CD4-positive, alpha-beta T cell (primary cell): ENCODE data around the gene BDH1. TPM values are rescaled to one million over a fixed set of nuclear protein-coding genes. Genes with fewer than 3 reads are reported as not detected.
"Not testable (repeated sequence)": the region's sequence is repeated elsewhere in the genome, so short reads cannot be mapped to it uniquely, and the experiment has no call there.

Experiments
- ATAC-seq: fragments of 200-7000 bp; cut with Tn5 transposase; one replicate; pipeline ENCODE4 v1.10.0; 2022; ENCODE audit warnings: mild to moderate bottlenecking; ENCODE audit not compliant: poor library complexity
- CTCF ChIA-PET: fragments of 350-600 bp; sonication (Branson Sonifier 250); formaldehyde crosslinking; loops from one replicate; lab custom pipeline; 2021; ENCODE audit warnings: antibody characterized with exemption, inconsistent platforms; lab: Charles Lee
- POLR2A ChIA-PET: fragments of 350-600 bp; sonication (Branson Sonifier 250); formaldehyde crosslinking; loops from one replicate; lab custom pipeline; 2021; ENCODE audit warnings: antibody characterized with exemption, inconsistent platforms; lab: Charles Lee
- DNase-seq, 14 experiments: peaks; one replicate each; pipeline ENCODE4 v3.0.0-alpha.2; 2013 to 2020; ENCODE audit warnings: mixed read lengths in 2 of 14
- H3K27ac ChIP-seq, 2 donors: one replicate each; pipeline versions ENCODE4 v1.5.1 to v1.7.0; 2013; ENCODE audit warnings: low read length in 2 of 2, low read depth in 1 of 2, mild to moderate bottlenecking in 1 of 2
- H3K27me3 ChIP-seq, 2 experiments: 1 replicate in 1 of 2; 2 replicates in 1 of 2; pipeline versions ENCODE4 v1.6.1 to v1.7.0; 2013; ENCODE audit warnings: low read length in 2 of 2, control low read depth in 1 of 2, mild to moderate bottlenecking in 1 of 2, moderate library complexity in 1 of 2; ENCODE audit not compliant: insufficient read depth in 2 of 2, control insufficient read depth in 1 of 2
- H3K36me3 ChIP-seq: one replicate; pipeline ENCODE4 v1.6.1; 2013; ENCODE audit warnings: low read length, control low read depth; ENCODE audit not compliant: insufficient read depth
- H3K4me1 ChIP-seq: one replicate; pipeline ENCODE4 v1.6.1; 2013; ENCODE audit warnings: low read length, control low read depth; ENCODE audit not compliant: insufficient read depth
- H3K4me3 ChIP-seq: one replicate; pipeline ENCODE4 v1.5.1; 2013; ENCODE audit warnings: mild to moderate bottlenecking, low read length, moderate library complexity
- H3K9me3 ChIP-seq, 2 experiments: 1 replicate in 1 of 2; 2 replicates in 1 of 2; pipeline versions ENCODE4 v1.6.1 to v1.7.0; 2013; ENCODE audit warnings: low read length in 2 of 2, mild to moderate bottlenecking in 2 of 2, control low read depth in 1 of 2, moderate library complexity in 1 of 2; ENCODE audit not compliant: control insufficient read depth in 1 of 2, insufficient read depth in 1 of 2
- H3K27ac Mint-ChIP-seq: one replicate; pipeline ENCODE4 v1.8.0; 2020; ENCODE audit warnings: mixed read lengths
- H3K27me3 Mint-ChIP-seq: one replicate; pipeline ENCODE4 v1.8.0; 2021; ENCODE audit warnings: mixed read lengths
- H3K36me3 Mint-ChIP-seq: one replicate; pipeline ENCODE4 v1.8.0; 2021; ENCODE audit warnings: low read depth, mixed read lengths
- H3K4me1 Mint-ChIP-seq: one replicate; pipeline ENCODE4 v1.8.0; 2021; ENCODE audit warnings: low read depth, mixed read lengths
- H3K4me3 Mint-ChIP-seq: one replicate; pipeline ENCODE4 v1.8.0; 2020; ENCODE audit warnings: mild to moderate bottlenecking, mixed read lengths
- H3K9me3 Mint-ChIP-seq: one replicate; pipeline ENCODE4 v1.8.0; 2020; ENCODE audit warnings: mixed read lengths
- CTCF ChIP-seq: fragments of 200-600 bp; IDR thresholded peaks from one replicate; pipeline ENCODE4 v1.8.0; 2022; ENCODE audit warnings: antibody characterized with exemption, mild to moderate bottlenecking
- intact Hi-C, 2 experiments: fragments of 100-400 bp; cut with DNase I in 1 of 2; cut with micrococcal nuclease in 1 of 2; formaldehyde crosslinking; loops; one replicate each; pipeline versions ENCODE4 v1.15.1 to v1.9.0; 2023 to 2025; cut with DNase I, micrococcal nuclease
- total RNA-seq, 174 experiments: library from RNA in 2 of 174; stranded (reverse) in 2 of 174; gene quantifications; one replicate each; pipeline ENCODE4 v1.2.3 and lab custom pipeline; 2021 to 2026

BDH1 gene
- total RNA-seq, 2 experiments from 2014 or later = 17.7 to 22.2 TPM

GRCh38 chr3:197567904-197568681 is 12.3 kb upstream of the BDH1 start:
- Histone ChIP-seq H3K27ac (no peak overlapping the region), H3K27me3 (peaks cover 0 to 8% of the 10 kb centered on the region in 2 experiments), H3K36me3 (no peaks in the 10 kb centered on the region), H3K4me3 (no peak overlapping the region), H3K9me3 (peaks cover 0 to 13% of the 10 kb centered on the region in 2 experiments), H3K4me1 (no peaks in the 10 kb centered on the region)
- DNase-seq (no peak), ATAC-seq (no peak)
- Mint-ChIP-seq H3K27ac (no peak overlapping the region), H3K27me3 (peaks cover 28% of the 10 kb centered on the region), H3K9me3 (peaks cover 2% of the 10 kb centered on the region), H3K4me3 (no peak overlapping the region), H3K4me1 (no peaks in the 10 kb centered on the region), H3K36me3 (no peaks in the 10 kb centered on the region)
- intact Hi-C loops = no loop called here
- ChIA-PET POLR2A (no interaction called here), CTCF (no interaction called here)
- TF ChIP-seq CTCF = no peak

GRCh38 chr3:197566155-197566554 is 10.4 kb upstream of the BDH1 start:
- H3K27ac ChIP-seq, H3K36me3 Mint-ChIP-seq, H3K4me3 Mint-ChIP-seq, CTCF ChIA-PET, ATAC-seq, H3K4me1 Mint-ChIP-seq, DNase-seq, H3K36me3 ChIP-seq, H3K4me3 ChIP-seq, H3K9me3 Mint-ChIP-seq, H3K4me1 ChIP-seq, H3K27ac Mint-ChIP-seq, intact Hi-C loops, H3K27me3 ChIP-seq: not testable (repeated sequence)
- H3K27me3 Mint-ChIP-seq = peaks cover 39% of the 10 kb centered on the region
- H3K9me3 ChIP-seq = peaks cover 0 to 13% of the 10 kb centered on the region in 2 experiments
- POLR2A ChIA-PET = interaction anchor here (0.6 kb wide), 1 partner anchor 31 kb away, joined by 3 read pairs; no protein-coding TSS in a partner anchor

- H3K4me1 Mint-ChIP-seq = no peaks in the 10 kb centered on the region
- no peak for DNase-seq
- H3K27me3 Mint-ChIP-seq = peaks cover 39% of the 10 kb centered on the region
- H3K4me1 ChIP-seq = no peaks in the 10 kb centered on the region
- no peak for ATAC-seq
- H3K27ac Mint-ChIP-seq = no peak overlapping the region
- H3K4me3 ChIP-seq = no peak overlapping the region
- H3K36me3 Mint-ChIP-seq = no peaks in the 10 kb centered on the region
- intact Hi-C loops = no loop called here
- no peak overlapping the region for H3K4me3 Mint-ChIP-seq
- ChIA-PET POLR2A (interaction anchor here (0.6 to 0.7 kb wide), 3 partner anchors 250 to 908 kb away, joined by 3 read pairs; no protein-coding TSS in a partner anchor), CTCF (no interaction called here)
- no peaks in the 10 kb centered on the region for H3K36me3 ChIP-seq
- TF ChIP-seq CTCF = no peak
- H3K9me3 ChIP-seq = peaks cover 0 to 6% of the 10 kb centered on the region in 2 experiments
- H3K27ac ChIP-seq = no peak overlapping the region
- H3K9me3 Mint-ChIP-seq = no peaks in the 10 kb centered on the region
- peaks cover 0 to 8% of the 10 kb centered on the region in 2 experiments for H3K27me3 ChIP-seq
Observed at GRCh38 chr3:197564097-197564843, 8.5 kb upstream of the BDH1 start.
